ENCODE results near the gene ADGRL1.

ADGRL1 gene

DNA sequence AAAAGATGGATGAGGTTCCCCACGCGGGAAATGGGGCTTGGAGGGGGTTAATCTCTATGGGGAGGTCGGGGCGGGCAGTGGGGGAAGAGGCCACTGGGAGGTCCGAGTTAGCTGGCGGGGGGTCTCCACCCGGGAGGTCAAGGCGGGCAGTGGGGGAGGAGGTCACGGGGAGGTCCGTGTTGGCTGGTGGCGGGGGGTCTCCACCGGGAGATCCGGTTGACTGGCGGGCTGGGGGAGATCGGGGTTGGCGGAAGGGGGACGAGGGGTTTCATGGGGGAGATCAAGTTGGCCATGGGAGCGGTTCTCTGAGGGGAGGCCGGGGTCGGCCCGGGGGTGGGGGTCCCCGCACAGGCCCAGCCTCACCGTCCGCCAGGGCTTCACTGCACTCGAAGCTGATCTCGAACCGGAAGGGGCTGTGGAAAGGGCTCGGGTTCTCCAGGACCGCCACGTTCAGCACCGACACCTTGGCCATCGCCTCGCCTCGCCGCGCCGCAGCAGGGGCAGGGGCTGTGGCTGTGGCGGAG lies 69.9 kb downstream of the ADGRL1 start:
- DNase-seq (ENCODE audit: extremely low read depth, insufficient read length), result no peak
- Histone ChIP-seq H3K27me3 (replicated peaks; ENCODE audit: control insufficient read depth, insufficient read depth, low read length) (no peaks in the 10 kb centered on the region), H3K36me3 (ENCODE audit: control insufficient read depth, insufficient read depth, low read length) (peaks cover 2% of the 10 kb centered on the region), H3K4me3 (replicated peaks; ENCODE audit: low read depth, low read length) (peak overlapping the region; percentile 87)
- TF ChIP-seq, protein P1, sequence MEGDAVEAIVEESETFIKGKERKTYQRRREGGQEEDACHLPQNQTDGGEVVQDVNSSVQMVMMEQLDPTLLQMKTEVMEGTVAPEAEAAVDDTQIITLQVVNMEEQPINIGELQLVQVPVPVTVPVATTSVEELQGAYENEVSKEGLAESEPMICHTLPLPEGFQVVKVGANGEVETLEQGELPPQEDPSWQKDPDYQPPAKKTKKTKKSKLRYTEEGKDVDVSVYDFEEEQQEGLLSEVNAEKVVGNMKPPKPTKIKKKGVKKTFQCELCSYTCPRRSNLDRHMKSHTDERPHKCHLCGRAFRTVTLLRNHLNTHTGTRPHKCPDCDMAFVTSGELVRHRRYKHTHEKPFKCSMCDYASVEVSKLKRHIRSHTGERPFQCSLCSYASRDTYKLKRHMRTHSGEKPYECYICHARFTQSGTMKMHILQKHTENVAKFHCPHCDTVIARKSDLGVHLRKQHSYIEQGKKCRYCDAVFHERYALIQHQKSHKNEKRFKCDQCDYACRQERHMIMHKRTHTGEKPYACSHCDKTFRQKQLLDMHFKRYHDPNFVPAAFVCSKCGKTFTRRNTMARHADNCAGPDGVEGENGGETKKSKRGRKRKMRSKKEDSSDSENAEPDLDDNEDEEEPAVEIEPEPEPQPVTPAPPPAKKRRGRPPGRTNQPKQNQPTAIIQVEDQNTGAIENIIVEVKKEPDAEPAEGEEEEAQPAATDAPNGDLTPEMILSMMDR (IDR thresholded peaks at IDR 0.05; ENCODE audit: insufficient read depth, low read length, poor library complexity, severe bottlenecking), result no peak

DNA sequence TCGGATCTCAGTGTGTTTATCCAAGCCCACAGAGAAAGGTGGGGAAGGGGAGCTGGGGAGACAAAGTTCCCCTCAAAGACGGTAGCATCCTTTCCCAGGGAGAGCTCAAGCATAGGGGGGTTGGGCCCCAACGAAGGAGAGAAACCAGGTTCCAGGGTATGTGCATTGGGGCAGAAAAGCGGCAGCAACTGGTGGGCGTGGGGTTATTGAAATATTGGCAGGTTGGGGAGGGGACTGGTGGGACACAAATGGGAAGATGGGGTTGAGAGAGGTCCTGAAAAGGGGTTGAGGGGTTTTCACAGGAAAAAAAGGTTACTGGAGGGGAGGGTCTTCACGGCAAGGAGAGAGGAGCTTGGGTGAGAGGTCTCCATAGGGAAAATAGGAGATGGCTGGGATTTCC lies 70.6 kb downstream of the ADGRL1 start:
- peaks cover 2% of the 10 kb centered on the region for H3K36me3 ChIP-seq (ENCODE audit: control insufficient read depth, insufficient read depth, low read length)
- H3K4me3 ChIP-seq (replicated peaks; ENCODE audit: low read depth, low read length), result peak overlapping the region; percentile 87

GRCh38 chr19:14127929-14128509 lies 78.0 kb downstream of the ADGRL1 start:
- Histone ChIP-seq H3K4me3 (replicated peaks; ENCODE audit: low read depth, low read length) (no peak overlapping the region), H3K27me3 (replicated peaks; ENCODE audit: control insufficient read depth, insufficient read depth, low read length) (no peaks in the 10 kb centered on the region), H3K36me3 (ENCODE audit: control insufficient read depth, insufficient read depth, low read length) (peaks cover 5% of the 10 kb centered on the region)
- DNase-seq (ENCODE audit: extremely low read depth, insufficient read length), result peak; percentile 50
- TF ChIP-seq, protein P1 (IDR thresholded peaks at IDR 0.05; ENCODE audit: insufficient read depth, low read length, poor library complexity, severe bottlenecking), result no peak

More for the DNA sequence above, 70.6 kb downstream of the ADGRL1 start:
- TF ChIP-seq, protein P1 (IDR thresholded peaks at IDR 0.05; ENCODE audit: insufficient read depth, low read length, poor library complexity, severe bottlenecking), result no peak
- H3K27me3 ChIP-seq (replicated peaks; ENCODE audit: control insufficient read depth, insufficient read depth, low read length), result no peaks in the 10 kb centered on the region
- no peak for DNase-seq (ENCODE audit: extremely low read depth, insufficient read length)

GRCh38 chr19:14127176-14127575 lies 78.8 kb downstream of the ADGRL1 start:
- no peak for DNase-seq (ENCODE audit: extremely low read depth, insufficient read length)
- peaks cover 5% of the 10 kb centered on the region for H3K36me3 ChIP-seq (ENCODE audit: control insufficient read depth, insufficient read depth, low read length)
- H3K4me3 ChIP-seq (replicated peaks; ENCODE audit: low read depth, low read length), result no peak overlapping the region
- TF ChIP-seq, protein P1 (IDR thresholded peaks at IDR 0.05; ENCODE audit: insufficient read depth, low read length, poor library complexity, severe bottlenecking), result no peak
- H3K27me3 ChIP-seq (replicated peaks; ENCODE audit: control insufficient read depth, insufficient read depth, low read length), result no peaks in the 10 kb centered on the region

DNA sequence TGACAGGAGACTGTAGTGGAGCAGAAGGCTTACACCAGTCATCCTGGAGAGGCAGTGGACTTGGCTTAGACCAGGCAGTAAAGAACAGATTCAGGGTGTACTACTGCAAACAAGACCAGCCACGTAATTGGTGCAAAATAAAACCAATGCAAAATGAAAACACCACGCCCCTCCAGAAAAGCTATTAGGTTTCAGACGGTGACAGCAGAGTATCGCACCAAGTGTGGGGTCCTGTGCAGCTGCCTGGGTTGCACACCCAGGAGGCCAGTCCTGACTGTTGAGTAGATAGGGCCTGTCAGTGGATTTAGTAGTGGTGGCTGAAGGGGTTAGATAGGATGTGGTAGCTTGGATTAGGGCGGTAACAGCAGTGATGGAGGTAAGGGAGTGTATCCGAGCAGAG lies 83.0 kb downstream of the ADGRL1 start:
- Histone ChIP-seq H3K4me3 (replicated peaks; ENCODE audit: low read depth, low read length) (no peak overlapping the region), H3K36me3 (ENCODE audit: control insufficient read depth, insufficient read depth, low read length) (peaks cover 4% of the 10 kb centered on the region), H3K27me3 (replicated peaks; ENCODE audit: control insufficient read depth, insufficient read depth, low read length) (no peaks in the 10 kb centered on the region)
- DNase-seq (ENCODE audit: extremely low read depth, insufficient read length), result no peak
- TF ChIP-seq, protein P1 (IDR thresholded peaks at IDR 0.05; ENCODE audit: insufficient read depth, low read length, poor library complexity, severe bottlenecking), result no peak

DNA sequence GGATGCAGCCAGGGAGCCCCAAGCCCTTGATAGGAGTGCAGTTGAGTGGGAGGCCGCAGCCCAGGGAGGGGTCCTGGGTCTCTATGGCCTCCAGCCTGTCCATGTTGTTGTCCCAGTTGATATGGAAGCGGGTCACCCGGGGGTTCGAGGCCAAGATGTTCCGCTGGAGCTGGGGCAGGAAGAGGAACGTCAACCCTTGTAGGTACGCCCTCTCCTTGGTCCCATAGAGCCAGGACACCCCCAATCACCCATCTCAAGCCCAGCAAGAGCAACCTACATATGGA lies 85.5 kb downstream of the ADGRL1 start:
- Histone ChIP-seq H3K4me3 (replicated peaks; ENCODE audit: low read depth, low read length) (no peak overlapping the region), H3K27me3 (replicated peaks; ENCODE audit: control insufficient read depth, insufficient read depth, low read length) (no peaks in the 10 kb centered on the region), H3K36me3 (ENCODE audit: control insufficient read depth, insufficient read depth, low read length) (peaks cover 4% of the 10 kb centered on the region)
- no peak for DNase-seq (ENCODE audit: extremely low read depth, insufficient read length)
- TF ChIP-seq, protein P1 (IDR thresholded peaks at IDR 0.05; ENCODE audit: insufficient read depth, low read length, poor library complexity, severe bottlenecking), result no peak
